Body of pancreas (tissue), 4 donors: ENCODE data around the gene SLC30A3. TPM values are rescaled to one million over a fixed set of nuclear protein-coding genes. Genes with fewer than 3 reads are reported as not detected.

Experiments used
- ATAC-seq: fragments of 150-250 bp; one replicate; pipeline ENCODE4 v1.9.1; 2016
- DNase-seq, 4 donors: peaks; one replicate each; pipeline ENCODE4 v3.0.0-alpha.2; 2019
- H3K27ac ChIP-seq, 4 donors: fragments of 200-600 bp; sonication (generic); 1 replicate in 3 of 4; 2 replicates in 1 of 4; pipeline versions ENCODE4 v1.5.1 to v1.6.1; 2016 to 2019; ENCODE audit warnings: mild to moderate bottlenecking in 1 of 4, mixed read lengths in 1 of 4, moderate library complexity in 1 of 4
- H3K27me3 ChIP-seq, 2 donors: fragments of 200-600 bp; sonication (generic); one replicate each; pipeline ENCODE4 v1.6.0; 2016; ENCODE audit warnings: mild to moderate bottlenecking in 1 of 2
- H3K36me3 ChIP-seq, 2 donors: fragments of 200-600 bp; sonication (generic); replicated peaks in 1 of 2; 2 replicates each; pipeline ENCODE4 v1.5.1; 2016; ENCODE audit warnings: low read depth in 2 of 2; ENCODE audit not compliant: insufficient read depth in 1 of 2
- H3K4me1 ChIP-seq: fragments of 200-600 bp; sonication (generic); one replicate; pipeline ENCODE4 v1.6.0; 2016
- H3K4me3 ChIP-seq, 2 donors: fragments of 200-600 bp; sonication (generic); 1 replicate in 1 of 2; 2 replicates in 1 of 2; pipeline ENCODE4 v1.5.1; 2016 to 2019
- H3K9me3 ChIP-seq, 3 donors: fragments of 200-600 bp; sonication (generic); 1 replicate in 2 of 3; 2 replicates in 1 of 3; pipeline ENCODE4 v1.5.1; 2016
- CTCF ChIP-seq, 7 experiments: fragments of 450-650 bp in 4 of 7; fragments of 200-600 bp in 3 of 7; sonication (generic) in 3 of 7; IDR thresholded peaks; one replicate each; pipeline ENCODE4 v1.5.1; 2016 to 2019; ENCODE audit warnings: antibody characterized with exemption in 7 of 7
- POLR2A ChIP-seq, 3 donors: fragments of 450-650 bp; IDR thresholded peaks; one replicate each; pipeline ENCODE4 v1.6.1; 2016; ENCODE audit warnings: antibody characterized with exemption in 3 of 3, mild to moderate bottlenecking in 2 of 3
- WGBS, 2 donors: methylation state at CpG; one replicate each; pipeline ENCODE4 v1.1.5; 2017; 5-methylcytosine and 5-hydroxymethylcytosine counted together
- intact Hi-C: fragments of 100-400 bp; cut with DNase I; formaldehyde crosslinking; loops from one replicate; pipeline ENCODE4 v1.15.1; 2023
- total RNA-seq, 2 donors: library from RNA; depleted of rRNA; stranded (reverse); fragments of >200 nt; gene quantifications; one replicate each; pipeline ENCODE4 v1.1.0, GENCODE V29; 2016

The SLC30A3 gene
- total RNA-seq, 2 donors from 2014 or later: not detected

GRCh38 chr2:27250652-27251379 is 12.0 kb downstream of the SLC30A3 start:
- Histone ChIP-seq H3K27ac (no peak overlapping the region), H3K9me3 (no peaks in the 10 kb centered on the region), H3K4me1 (peaks cover 11% of the 10 kb centered on the region), H3K4me3 (no peak overlapping the region), H3K27me3 (no peaks in the 10 kb centered on the region), H3K36me3 (no peaks in the 10 kb centered on the region)
- ATAC-seq (no peak), DNase-seq (no peak)
- no peak for TF ChIP-seq CTCF (IDR thresholded peaks at IDR 0.05)
- intact Hi-C loops: no loop called here
- WGBS, 2 donors: 61 to 67% methylated on average over 12 to 13 of the region's 13 CpGs

GRCh38 chr2:27249891-27250651 is 12.8 kb downstream of the SLC30A3 start:
- intact Hi-C loops: no loop called here
- no peaks in the 10 kb centered on the region for H3K27me3 ChIP-seq
- ATAC-seq: peak; percentile 81

GRCh38 chr2:27249159-27249890 is 13.5 kb downstream of the SLC30A3 start:
- Histone ChIP-seq H3K4me3 (no peak overlapping the region), H3K27ac (no peak overlapping the region), H3K4me1 (peaks cover 11% of the 10 kb centered on the region), H3K36me3 (no peaks in the 10 kb centered on the region), H3K9me3 (no peaks in the 10 kb centered on the region), H3K27me3 (no peaks in the 10 kb centered on the region)
- 48 to 54% methylated on average over 12 of the region's 12 CpGs for WGBS, 2 donors
- TF ChIP-seq POLR2A (IDR thresholded peaks at IDR 0.05): no peak
- no peak for TF ChIP-seq CTCF (IDR thresholded peaks at IDR 0.05)
- intact Hi-C loops: no loop called here
- ATAC-seq (no peak), DNase-seq (no peak)

More at GRCh38 chr2:27249891-27250651, 12.8 kb downstream of the SLC30A3 start:
- peak; percentile 37 to 66 (median 53) for DNase-seq
- H3K36me3 ChIP-seq: no peaks in the 10 kb centered on the region
- no peaks in the 10 kb centered on the region for H3K9me3 ChIP-seq
- H3K27ac ChIP-seq: no peak overlapping the region
- H3K4me3 ChIP-seq: no peak overlapping the region
- H3K4me1 ChIP-seq: peaks cover 11% of the 10 kb centered on the region
- WGBS, 2 donors: 20 to 44% methylated on average over 6 to 22 of the region's 22 CpGs
- TF ChIP-seq CTCF (IDR thresholded peaks at IDR 0.05) (peak; percentile 47 to 71 (median 58)), POLR2A (IDR thresholded peaks at IDR 0.05) (no peak)

- no peak for TF ChIP-seq CTCF (IDR thresholded peaks at IDR 0.05)
- no peak for TF ChIP-seq POLR2A (IDR thresholded peaks at IDR 0.05)
- WGBS, 2 donors: 64 to 65% methylated on average over 4 of the region's 4 CpGs
- Histone ChIP-seq H3K27me3 (no peaks in the 10 kb centered on the region), H3K9me3 (no peaks in the 10 kb centered on the region), H3K27ac (no peak overlapping the region), H3K4me1 (peaks cover 11% of the 10 kb centered on the region), H3K4me3 (no peak overlapping the region), H3K36me3 (peaks cover 2 to 7% of the 10 kb centered on the region in 2 donors)
- DNase-seq (no peak), ATAC-seq (no peak)
- intact Hi-C loops: no loop called here
These were observed 15.0 kb downstream of the SLC30A3 start for GRCh38 chr2:27247893-27248292.
